GM23338 (cell line): Measurements from ENCODE around the gene NKD1. TPM values are rescaled to one million over a fixed set of nuclear protein-coding genes. Genes with fewer than 3 reads are reported as not detected.

Experiments
- ATAC-seq: fragments of 200-7000 bp; cut with Tn5 transposase; 3 replicates; pipeline ENCODE4 v1.9.1; 2020
- DNase-seq: peaks from one replicate; pipeline ENCODE4 v3.0.0-alpha.2; 2015; ENCODE audit warnings: low spot score
- H2AFZ ChIP-seq: fragments of 200-600 bp; sonication (generic); 2 replicates; pipeline ENCODE4 v1.8.0; 2016; ENCODE audit warnings: antibody characterized with exemption, mild to moderate bottlenecking, moderate library complexity
- H3F3A ChIP-seq: fragments of 200-600 bp; sonication (generic); replicated peaks from 2 replicates; pipeline ENCODE4 v1.8.0; 2017; ENCODE audit warnings: antibody characterized with exemption, mixed run types, low read depth
- H3K27ac ChIP-seq: fragments of 200-600 bp; sonication (generic); 2 replicates; pipeline ENCODE4 v1.6.1; 2016; ENCODE audit warnings: low read depth
- H3K27me3 ChIP-seq: fragments of 200-600 bp; sonication (generic); 2 replicates; pipeline ENCODE4 v1.8.0; 2016; ENCODE audit warnings: mild to moderate bottlenecking, mixed run types, moderate library complexity; ENCODE audit not compliant: insufficient read depth
- H3K36me3 ChIP-seq: fragments of 200-600 bp; sonication (generic); 2 replicates; pipeline ENCODE4 v1.8.0; 2016; ENCODE audit warnings: mild to moderate bottlenecking; ENCODE audit not compliant: insufficient read depth
- H3K4me1 ChIP-seq: fragments of 200-600 bp; sonication (generic); 2 replicates; pipeline ENCODE4 v1.8.0; 2016; ENCODE audit warnings: mild to moderate bottlenecking, moderate library complexity; ENCODE audit not compliant: insufficient read depth
- H3K4me2 ChIP-seq: fragments of 200-600 bp; sonication (generic); 2 replicates; pipeline ENCODE4 v1.7.1; 2017; ENCODE audit warnings: mixed run types
- H3K4me3 ChIP-seq: fragments of 200-600 bp; sonication (generic); 2 replicates; pipeline ENCODE4 v1.6.1; 2016; ENCODE audit warnings: mixed run types
- H3K79me2 ChIP-seq: fragments of 200-600 bp; sonication (generic); replicated peaks from 2 replicates; pipeline ENCODE4 v1.8.0; 2017; ENCODE audit warnings: mild to moderate bottlenecking; ENCODE audit not compliant: insufficient read depth
- H3K9me2 ChIP-seq: fragments of 200-600 bp; sonication (generic); 2 replicates; pipeline ENCODE4 v1.8.0; 2017; ENCODE audit not compliant: insufficient read depth
- H4K20me1 ChIP-seq: fragments of 200-600 bp; sonication (generic); replicated peaks from 2 replicates; pipeline ENCODE4 v1.8.0; 2017; ENCODE audit warnings: mild to moderate bottlenecking; ENCODE audit not compliant: insufficient read depth
- H3K27ac Mint-ChIP-seq: 2 replicates; pipeline ENCODE4 v1.8.0; 2020; ENCODE audit warnings: inconsistent platforms, mild to moderate bottlenecking, moderate library complexity, mixed read lengths
- H3K27me3 Mint-ChIP-seq: 3 replicates; pipeline ENCODE4 v1.8.0; 2022; ENCODE audit warnings: low read depth, mild to moderate bottlenecking, moderate library complexity, mixed read lengths, inconsistent platforms; ENCODE audit not compliant: insufficient read depth, poor library complexity
- H3K36me3 Mint-ChIP-seq: 3 replicates; pipeline ENCODE4 v1.8.0; 2021; ENCODE audit warnings: low read depth, mild to moderate bottlenecking, inconsistent platforms, moderate library complexity, mixed read lengths
- H3K4me1 Mint-ChIP-seq: 3 replicates; pipeline ENCODE4 v1.8.0; 2020; ENCODE audit warnings: mild to moderate bottlenecking, inconsistent platforms, mixed read lengths
- H3K4me3 Mint-ChIP-seq: 3 replicates; pipeline ENCODE4 v1.8.0; 2021; ENCODE audit warnings: moderate library complexity, mild to moderate bottlenecking, inconsistent platforms, mixed read lengths
- H3K9me3 Mint-ChIP-seq: 3 replicates; pipeline ENCODE4 v1.8.0; 2020; ENCODE audit warnings: moderate library complexity, mild to moderate bottlenecking, inconsistent platforms, mixed read lengths
- CREB1 ChIP-seq: fragments of 250-450 bp; sonication (Bioruptor Pico); IDR thresholded peaks from 2 replicates; pipeline ENCODE4 v1.5.0; 2020; ENCODE audit warnings: low read depth, mild to moderate bottlenecking, moderate library complexity
- CTCF ChIP-seq, 2 experiments: fragments of 200-600 bp in 1 of 2; sonication (generic) in 1 of 2; conservative IDR thresholded peaks; 2 replicates each; pipeline versions ENCODE4 v1.5.1 to v1.6.1; 2016 to 2017; ENCODE audit warnings: antibody characterized with exemption in 2 of 2, low read depth in 2 of 2, mild to moderate bottlenecking in 2 of 2, moderate library complexity in 1 of 2
- ETS1 ChIP-seq: IDR thresholded peaks from 2 replicates; pipeline ENCODE4 v1.6.1; 2016; ENCODE audit warnings: antibody characterized with exemption
- NANOG ChIP-seq: IDR thresholded peaks from 2 replicates; pipeline ENCODE4 v1.6.1; 2016; ENCODE audit warnings: antibody characterized with exemption, borderline replicate concordance
- POLR2AphosphoS5 ChIP-seq: IDR thresholded peaks from 2 replicates; pipeline ENCODE4 v1.6.1; 2016; ENCODE audit warnings: antibody characterized with exemption, low read depth
- ZNF114 ChIP-seq: fragments of 250-450 bp; sonication (Bioruptor Pico); IDR thresholded peaks from 2 replicates; pipeline ENCODE4 v1.5.0; 2020; ENCODE audit warnings: mild to moderate bottlenecking, moderate library complexity
- ZNF331 ChIP-seq: fragments of 250-450 bp; sonication (Bioruptor Pico); IDR thresholded peaks from 2 replicates; pipeline ENCODE4 v1.5.0; 2020; ENCODE audit warnings: low read depth, mild to moderate bottlenecking, moderate library complexity
- polyA plus RNA-seq: library from polyadenylated mRNA; unstranded; fragments of >200 nt; fragmentation: Nextera tagmentation; extraction: Ambion mirVana; gene quantifications from 2 replicates; pipeline ENCODE4 v1.2.1, GENCODE V29; 2016
- total RNA-seq: library from RNA; depleted of rRNA; stranded (reverse); fragments of >200 nt; shearing (Covaris generic); gene quantifications from 2 replicates; pipeline ENCODE4 v1.2.3, GENCODE V29; 2014

The NKD1 gene
- total and polyA plus RNA-seq, 2 experiments from 2014 or later: 2.1 to 2.3 TPM

DNA sequence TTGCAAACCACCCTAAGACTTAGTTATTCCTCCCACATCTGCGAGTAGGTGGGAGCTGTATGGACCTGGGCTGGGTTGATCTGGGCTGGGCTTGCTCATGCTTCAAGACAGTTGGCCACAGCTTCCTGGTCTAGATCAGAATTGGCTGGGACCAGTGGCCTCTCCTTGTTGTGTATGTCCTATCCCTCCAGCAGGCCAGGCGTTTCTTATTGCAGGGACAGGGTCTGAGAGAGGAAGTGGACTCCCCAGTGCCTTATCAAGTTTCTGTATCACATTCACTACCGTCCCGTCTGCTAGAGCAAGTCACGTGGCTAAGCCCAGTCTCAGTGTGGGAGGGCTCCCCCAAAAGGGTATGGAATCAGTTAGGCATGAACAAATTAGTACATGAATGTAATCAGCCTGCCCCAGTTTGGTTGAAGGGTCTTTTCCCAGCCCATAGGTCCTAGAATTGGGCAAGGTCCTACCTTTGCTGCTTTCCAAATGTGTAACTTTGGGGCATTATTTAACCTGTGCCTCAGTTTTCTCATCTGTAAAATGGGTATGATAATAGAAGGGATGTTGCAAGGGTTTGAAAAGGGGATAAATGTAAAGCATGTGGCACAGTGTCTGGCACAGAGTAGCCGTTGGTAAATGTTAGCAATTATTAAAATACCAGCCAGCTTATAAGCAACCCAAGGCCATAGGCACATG is 36.0 kb downstream of the NKD1 start:
- Mint-ChIP-seq H3K27me3 (no peaks in the 10 kb centered on the region), H3K4me3 (no peak overlapping the region), H3K36me3 (no peaks in the 10 kb centered on the region; the same call in 2 of the 3 replicates), H3K27ac (no peak overlapping the region), H3K4me1 (peaks cover 20% of the 10 kb centered on the region), H3K9me3 (0 out of 3 replicates have a peak, but pooled peaks cover 3% of the 10 kb centered on the region)
- H3K4me3 ChIP-seq: no peak overlapping the region
- no peak overlapping the region for H3K4me2 ChIP-seq
- H3K27me3 ChIP-seq: no peaks in the 10 kb centered on the region
- DNase-seq (no peak), ATAC-seq (no peak)
- H3K79me2 ChIP-seq: no peaks in the 10 kb centered on the region
- H2AFZ ChIP-seq: no peak overlapping the region
- TF ChIP-seq ZNF114 (CRISPR knock-in tag): no peak
- TF ChIP-seq CTCF (conservative IDR thresholded peaks at IDR 0.05; ENCODE audit: low read depth in 2 of 2): no peak
- no peaks in the 10 kb centered on the region for H4K20me1 ChIP-seq
- no peaks in the 10 kb centered on the region for H3K9me2 ChIP-seq
- no peaks in the 10 kb centered on the region for H3F3A ChIP-seq
- H3K27ac ChIP-seq: no peak overlapping the region
- H3K36me3 ChIP-seq: no peaks in the 10 kb centered on the region
- H3K4me1 ChIP-seq: no peaks in the 10 kb centered on the region; the same call in 1 of the 2 replicates

DNA sequence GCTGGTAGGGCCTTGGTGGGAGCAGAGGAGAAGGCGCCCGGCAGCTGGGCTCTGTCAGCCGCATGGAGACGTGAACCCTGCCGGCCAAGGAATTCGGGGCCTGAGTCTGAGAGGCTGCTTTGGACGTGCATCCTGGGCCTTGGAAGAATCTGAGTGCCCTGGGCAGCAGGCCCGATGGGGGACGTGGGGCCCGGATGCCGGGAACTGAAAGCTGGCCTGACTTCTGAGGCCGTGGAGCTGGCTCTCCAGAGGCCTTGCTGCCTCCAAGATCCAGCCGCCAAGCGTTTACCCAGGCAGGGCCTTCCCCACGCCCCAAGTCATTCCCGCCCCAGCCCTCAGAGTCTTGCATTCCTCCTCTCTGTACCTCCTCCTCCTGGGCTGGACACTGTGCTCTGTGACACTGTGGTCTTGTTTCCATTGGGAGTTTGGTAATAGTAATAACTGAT is 37.2 kb downstream of the NKD1 start:
- Histone ChIP-seq H3K4me2 (no peak overlapping the region), H2AFZ (no peak overlapping the region), H3K36me3 (no peaks in the 10 kb centered on the region), H3K9me2 (no peaks in the 10 kb centered on the region), H3K79me2 (no peaks in the 10 kb centered on the region), H3F3A (no peaks in the 10 kb centered on the region), H3K4me1 (no peaks in the 10 kb centered on the region; the same call in 1 of the 2 replicates), H3K27ac (no peak overlapping the region), H3K27me3 (no peaks in the 10 kb centered on the region), H4K20me1 (no peaks in the 10 kb centered on the region), H3K4me3 (no peak overlapping the region)
- H3K36me3 Mint-ChIP-seq: no peaks in the 10 kb centered on the region
- DNase-seq (no peak), ATAC-seq (no peak)
- H3K27ac Mint-ChIP-seq: no peak overlapping the region
- TF ChIP-seq NANOG (no peak), POLR2AphosphoS5 (no peak), ETS1 (no peak)
- H3K27me3 Mint-ChIP-seq: no peaks in the 10 kb centered on the region
- peaks cover 20% of the 10 kb centered on the region for H3K4me1 Mint-ChIP-seq
- H3K4me3 Mint-ChIP-seq: no peak overlapping the region
- H3K9me3 Mint-ChIP-seq: 0 out of 3 replicates have a peak, but pooled peaks cover 3% of the 10 kb centered on the region

DNA sequence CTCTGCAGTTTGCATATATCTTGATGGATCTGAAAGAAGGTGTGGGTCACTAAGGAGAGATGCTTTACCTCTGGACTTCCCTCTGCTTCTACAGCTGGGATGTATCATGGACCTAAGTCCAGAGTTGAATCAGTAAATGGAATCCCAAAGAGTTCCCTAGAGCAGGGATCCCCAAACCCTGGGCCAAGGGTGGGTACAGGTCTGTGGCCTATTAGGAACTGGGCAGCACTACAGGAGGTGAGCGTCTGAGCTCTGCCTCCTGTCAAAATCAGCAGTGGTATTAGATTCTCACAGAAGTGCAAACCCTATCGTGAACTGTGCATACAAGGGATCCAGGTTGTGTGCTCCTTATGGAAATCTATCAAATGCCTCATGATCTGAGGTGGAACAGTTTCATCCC is 39.3 kb downstream of the NKD1 start:
- Mint-ChIP-seq H3K36me3 (no peaks in the 10 kb centered on the region), H3K9me3 (0 out of 3 replicates have a peak, but pooled peaks cover 3% of the 10 kb centered on the region), H3K27me3 (peaks cover 7% of the 10 kb centered on the region), H3K4me1 (peaks cover 8% of the 10 kb centered on the region; the same call in 2 of the 3 replicates), H3K4me3 (no peak overlapping the region), H3K27ac (no peak overlapping the region)
- H3K4me2 ChIP-seq: no peak overlapping the region
- H3F3A ChIP-seq: no peaks in the 10 kb centered on the region
- no peak overlapping the region for H3K4me3 ChIP-seq
- DNase-seq: no peak
- no peak overlapping the region for H2AFZ ChIP-seq
- no peak overlapping the region for H3K27ac ChIP-seq
- H4K20me1 ChIP-seq: no peaks in the 10 kb centered on the region
- H3K4me1 ChIP-seq: 0 out of 2 replicates have a peak, but pooled peaks cover 3% of the 10 kb centered on the region
- no peaks in the 10 kb centered on the region for H3K9me2 ChIP-seq
- H3K79me2 ChIP-seq: no peaks in the 10 kb centered on the region
- H3K27me3 ChIP-seq: no peaks in the 10 kb centered on the region
- no peak for ATAC-seq
- no peaks in the 10 kb centered on the region for H3K36me3 ChIP-seq
- TF ChIP-seq ZNF331 (CRISPR knock-in tag): no peak
- TF ChIP-seq CREB1 (CRISPR knock-in tag): no peak
